ENCODE measurements around the gene EGLN1. TPM values are rescaled to one million over a fixed set of nuclear protein-coding genes. Genes with fewer than 3 reads are reported as not detected.
A peak's percentile ranks its signal among the peaks of the same experiment; 100 is the strongest.

Gene EGLN1
- total RNA-seq, 3 donors from 2014 or later: 49.3 to 61.1 (median 55.0) TPM

DNA sequence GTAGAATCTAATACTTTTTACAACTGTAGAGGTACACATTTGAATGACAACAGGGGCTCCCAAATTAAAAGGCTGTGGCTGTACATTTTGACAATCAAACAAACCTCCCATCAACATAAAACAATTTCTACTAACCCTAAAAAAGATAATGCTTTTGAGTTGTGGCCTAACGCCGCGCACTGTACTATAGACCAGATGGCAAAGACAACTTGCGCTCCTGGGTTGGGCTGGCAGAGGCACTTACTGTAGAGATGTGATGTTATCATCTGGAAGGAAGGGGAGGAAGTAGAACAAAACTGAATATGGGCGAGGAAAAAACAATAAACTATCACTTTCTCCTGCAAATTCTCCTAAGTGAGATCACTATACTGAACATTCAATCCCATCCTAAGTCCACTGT is 57.9 kb downstream of the EGLN1 start:
- DNase-seq: no peak
- Histone ChIP-seq H3K4me3 (no peak overlapping the region), H3K4me1 (ENCODE audit: low read depth) (no peaks in the 10 kb centered on the region), H3K36me3 (ENCODE audit: low read depth) (no peaks in the 10 kb centered on the region), H3K9me3 (no peaks in the 10 kb centered on the region)
- ATAC-seq: no peak
- TF ChIP-seq, protein P1, sequence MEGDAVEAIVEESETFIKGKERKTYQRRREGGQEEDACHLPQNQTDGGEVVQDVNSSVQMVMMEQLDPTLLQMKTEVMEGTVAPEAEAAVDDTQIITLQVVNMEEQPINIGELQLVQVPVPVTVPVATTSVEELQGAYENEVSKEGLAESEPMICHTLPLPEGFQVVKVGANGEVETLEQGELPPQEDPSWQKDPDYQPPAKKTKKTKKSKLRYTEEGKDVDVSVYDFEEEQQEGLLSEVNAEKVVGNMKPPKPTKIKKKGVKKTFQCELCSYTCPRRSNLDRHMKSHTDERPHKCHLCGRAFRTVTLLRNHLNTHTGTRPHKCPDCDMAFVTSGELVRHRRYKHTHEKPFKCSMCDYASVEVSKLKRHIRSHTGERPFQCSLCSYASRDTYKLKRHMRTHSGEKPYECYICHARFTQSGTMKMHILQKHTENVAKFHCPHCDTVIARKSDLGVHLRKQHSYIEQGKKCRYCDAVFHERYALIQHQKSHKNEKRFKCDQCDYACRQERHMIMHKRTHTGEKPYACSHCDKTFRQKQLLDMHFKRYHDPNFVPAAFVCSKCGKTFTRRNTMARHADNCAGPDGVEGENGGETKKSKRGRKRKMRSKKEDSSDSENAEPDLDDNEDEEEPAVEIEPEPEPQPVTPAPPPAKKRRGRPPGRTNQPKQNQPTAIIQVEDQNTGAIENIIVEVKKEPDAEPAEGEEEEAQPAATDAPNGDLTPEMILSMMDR (IDR thresholded peaks at IDR 0.05): no peak
- intact Hi-C loops (cut with DNase I, micrococcal nuclease): loop anchor here in 1 of 2 donors (5.0 kb wide), 1 partner anchor 228 kb away; no protein-coding TSS in a partner anchor

DNA sequence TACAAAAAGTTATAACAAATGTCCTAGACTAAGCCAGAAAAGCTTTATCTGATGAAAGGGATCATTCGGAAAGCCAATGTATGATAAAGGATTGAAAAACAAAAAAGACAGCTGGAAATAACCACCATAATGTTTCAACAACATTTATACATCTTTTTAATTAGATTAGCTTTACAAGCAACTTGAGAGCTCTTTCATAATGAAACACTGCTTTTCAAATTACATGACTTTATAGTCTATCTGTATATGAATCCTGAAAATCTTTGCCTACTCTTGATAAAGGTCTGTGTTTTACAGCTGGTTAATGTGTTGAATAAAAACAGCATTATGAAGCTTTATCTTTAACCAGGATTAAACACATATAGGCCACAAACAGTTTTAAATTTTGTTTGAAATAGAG is 58.5 kb downstream of the EGLN1 start:
- DNase-seq: no peak
- intact Hi-C loops (cut with DNase I, micrococcal nuclease): loop anchor here in 1 of 2 donors (5.0 kb wide), 1 partner anchor 229 kb away; no protein-coding TSS in a partner anchor
- no peaks in the 10 kb centered on the region for H3K9me3 ChIP-seq
- no peak for ATAC-seq
- TF ChIP-seq, protein P1 (IDR thresholded peaks at IDR 0.05): no peak
- no peak overlapping the region for H3K4me3 ChIP-seq
- no peaks in the 10 kb centered on the region for H3K4me1 ChIP-seq (ENCODE audit: low read depth)
- H3K36me3 ChIP-seq (ENCODE audit: low read depth): no peaks in the 10 kb centered on the region

DNA sequence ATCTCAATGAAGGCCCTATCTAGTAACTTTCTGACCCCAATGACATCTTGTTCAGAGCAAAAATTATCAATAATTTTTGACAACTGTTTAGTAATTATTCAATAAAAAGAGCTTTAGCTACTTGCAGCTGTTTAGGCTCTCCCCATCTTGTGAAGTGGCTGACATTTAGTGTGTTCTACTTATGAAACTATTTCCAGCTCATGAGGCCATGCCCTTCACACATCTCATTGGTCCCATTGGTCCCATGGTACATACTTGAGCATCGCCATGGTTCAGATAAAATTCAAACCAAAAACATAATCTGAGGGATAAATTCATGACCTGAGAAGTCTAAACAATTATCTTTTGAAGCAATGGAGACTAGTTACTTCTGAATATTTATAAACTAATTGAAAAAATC is 59.8 kb downstream of the EGLN1 start:
- DNase-seq (no peak), ATAC-seq (no peak)
- H3K36me3 ChIP-seq (ENCODE audit: low read depth): no peaks in the 10 kb centered on the region
- no peaks in the 10 kb centered on the region for H3K4me1 ChIP-seq (ENCODE audit: low read depth)
- TF ChIP-seq, protein P1 (IDR thresholded peaks at IDR 0.05): no peak
- H3K4me3 ChIP-seq: no peak overlapping the region
- no peaks in the 10 kb centered on the region for H3K9me3 ChIP-seq
- intact Hi-C loops (cut with DNase I, micrococcal nuclease): loop anchor here in 1 of 2 donors (5.0 kb wide), 1 partner anchor 230 kb away; no protein-coding TSS in a partner anchor

DNA sequence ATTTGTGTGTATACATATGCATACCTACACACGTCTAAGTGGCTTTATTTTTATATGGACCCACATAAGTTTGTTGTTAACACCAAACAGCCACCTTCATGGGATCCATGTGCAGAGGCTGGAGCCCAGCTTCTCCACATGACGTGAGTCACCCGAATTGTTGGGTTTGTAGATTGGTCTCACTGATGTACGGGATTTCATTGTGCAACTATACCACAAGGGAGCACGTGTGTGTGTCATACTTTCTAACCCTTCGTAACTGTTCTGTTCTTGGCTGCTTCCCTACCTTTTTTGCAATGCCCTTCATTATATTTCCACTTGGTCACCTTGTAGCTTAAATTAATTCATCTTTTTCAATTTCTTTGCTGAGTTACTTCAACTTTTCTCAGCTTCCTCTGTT is 63.0 kb downstream of the EGLN1 start:
- Histone ChIP-seq H3K9me3 (no peaks in the 10 kb centered on the region), H3K4me3 (no peak overlapping the region), H3K4me1 (ENCODE audit: low read depth) (no peaks in the 10 kb centered on the region), H3K36me3 (ENCODE audit: low read depth) (no peaks in the 10 kb centered on the region)
- ATAC-seq (no peak), DNase-seq (no peak)
- intact Hi-C loops (cut with DNase I, micrococcal nuclease): loop anchor here in 1 of 2 donors (5.0 kb wide), 2 partner anchors 63 to 228 kb away; partner anchors contain the start of gene EGLN1
- TF ChIP-seq, protein P1 (IDR thresholded peaks at IDR 0.05): no peak

DNA sequence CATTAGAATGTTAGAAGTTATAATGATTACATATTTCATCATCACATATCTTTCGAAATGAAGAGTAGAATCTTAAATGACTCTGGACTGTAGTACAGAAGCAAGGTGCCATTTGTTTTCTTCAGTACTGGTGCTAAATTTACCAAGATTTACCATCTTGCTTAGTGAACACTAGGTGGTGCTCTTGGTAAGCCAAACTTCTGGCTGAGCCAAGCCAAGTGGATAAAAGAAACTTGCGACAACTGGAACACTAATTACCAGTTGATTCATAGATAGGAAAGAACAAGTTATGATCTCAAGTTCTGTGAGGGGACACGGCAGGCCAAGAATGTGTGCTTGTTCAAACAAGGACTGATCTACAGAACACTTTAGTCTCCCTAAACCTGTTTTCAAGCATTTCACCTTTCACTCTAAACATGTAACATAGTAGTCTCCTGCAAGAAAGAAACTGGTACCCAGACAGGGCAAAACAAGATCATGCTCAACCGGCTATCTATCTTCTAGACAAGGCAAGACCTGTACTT is 64.2 kb downstream of the EGLN1 start:
- DNase-seq (peak in 1 of 3 donors; percentile 39), ATAC-seq (peak; percentile 94)
- H3K36me3 ChIP-seq (ENCODE audit: low read depth): no peaks in the 10 kb centered on the region
- no peaks in the 10 kb centered on the region for H3K9me3 ChIP-seq
- no peak overlapping the region for H3K4me3 ChIP-seq
- intact Hi-C loops (cut with DNase I, micrococcal nuclease): loop anchor here in 1 of 2 donors (5.0 kb wide), 2 partner anchors 64 to 229 kb away; partner anchors contain the start of gene EGLN1
- no peaks in the 10 kb centered on the region for H3K4me1 ChIP-seq (ENCODE audit: low read depth)
- TF ChIP-seq, protein P1 (IDR thresholded peaks at IDR 0.05): peak; percentile 45
